K562 (cell line): ENCODE data around the gene TNIP1. TPM values are rescaled to one million over a fixed set of nuclear protein-coding genes. Genes with fewer than 3 reads are reported as not detected.

ENCODE experiments used
- ATAC-seq: fragments of 200-7000 bp; cut with Tn5 transposase; 3 replicates; pipeline ENCODE4 v1.9.1; 2020; ENCODE audit warnings: moderate library complexity
- BruUV-seq: library from RNA; stranded (reverse); fragments of 400-500 nt; replicated peaks from 2 replicates; lab custom pipeline; 2021; lab: Mats Ljungman, UMichigan
- CTCF ChIA-PET: fragments of 300-600 bp; formaldehyde crosslinking; extraction: SDS; loops from one replicate; lab custom pipeline; 2021; ENCODE audit warnings: low intra/inter-chr PET ratio; lab: Yijun Ruan, JAX
- POLR2A ChIA-PET: fragments of 300-600, 350-650 bp; sonication (Branson Sonifier 250); formaldehyde crosslinking; extraction: SDS; loops from one replicate; lab custom pipeline; 2021; ENCODE audit warnings: antibody characterized with exemption, inconsistent platforms; lab: Yijun Ruan, JAX
- DNase-seq, 4 experiments: peaks; one replicate each; pipeline versions ENCODE4 v3.0.0 to v3.0.0-alpha.2; 2011 to 2018; ENCODE audit warnings: low spot score in 3 of 4, mixed read lengths in 3 of 4; ENCODE audit errors: extremely low read depth in 1 of 4
- FAIRE-seq: peaks from 2 replicates; lab custom pipeline; 2011; peaks lifted over from hg19 to GRCh38; lab: Jason Lieb, UNC
- H2AFZ ChIP-seq: 2 replicates; pipeline ENCODE4 v1.6.0; 2011; ENCODE audit warnings: low read depth, low read length, control low read depth, inconsistent platforms
- H3K27ac ChIP-seq: fragments of 200-600 bp; 3 replicates; pipeline ENCODE4 v1.8.0; 2011; ENCODE audit warnings: low read depth, mild to moderate bottlenecking, control low read depth, inconsistent platforms, low read length, moderate library complexity, mixed read lengths; ENCODE audit errors: extremely low read depth
- H3K27me3 ChIP-seq, 2 experiments: fragments of 300-600 bp in 1 of 2; 2 replicates in 1 of 2; 3 replicates in 1 of 2; pipeline versions ENCODE4 v1.6.0 to v1.8.0; 2011; ENCODE audit warnings: inconsistent platforms in 2 of 2, low read length in 2 of 2, mild to moderate bottlenecking in 1 of 2, mixed read lengths in 1 of 2, moderate library complexity in 1 of 2; ENCODE audit not compliant: control insufficient read depth in 2 of 2, insufficient read depth in 2 of 2
- H3K36me3 ChIP-seq: fragments of 300-600 bp; 3 replicates; pipeline ENCODE4 v1.8.0; 2011; ENCODE audit warnings: mild to moderate bottlenecking, low read length, inconsistent platforms; ENCODE audit not compliant: control insufficient read depth, insufficient read depth
- H3K4me1 ChIP-seq, 2 experiments: fragments of 200-600 bp in 1 of 2; replicated peaks in 1 of 2; 2 replicates in 1 of 2; 3 replicates in 1 of 2; pipeline versions ENCODE4 v1.5.1 to v1.8.0; 2011; ENCODE audit warnings: inconsistent platforms in 2 of 2, low read length in 2 of 2, mild to moderate bottlenecking in 1 of 2, mixed read lengths in 1 of 2, moderate library complexity in 1 of 2; ENCODE audit not compliant: control insufficient read depth in 2 of 2, insufficient read depth in 2 of 2
- H3K4me2 ChIP-seq: 2 replicates; pipeline ENCODE4 v1.6.1; 2011; ENCODE audit warnings: low read length, control low read depth, inconsistent platforms, mixed read lengths; ENCODE audit not compliant: insufficient read depth
- H3K4me3 ChIP-seq: fragments of 200-600 bp; sonication (generic), shearing (Covaris generic); 2 replicates; pipeline ENCODE4 v1.5.1; 2016; ENCODE audit warnings: control low read depth, inconsistent platforms
- H3K79me2 ChIP-seq: fragments of 200-600 bp; 3 replicates; pipeline ENCODE4 v1.8.0; 2011; ENCODE audit warnings: low read length, inconsistent platforms; ENCODE audit not compliant: control insufficient read depth, insufficient read depth
- H3K9ac ChIP-seq, 2 experiments: 2 replicates each; pipeline versions ENCODE4 v1.6.0 to v1.6.1; 2011; ENCODE audit warnings: low read depth in 2 of 2, low read length in 2 of 2, control low read depth in 1 of 2, inconsistent platforms in 1 of 2, mild to moderate bottlenecking in 1 of 2, mixed read lengths in 1 of 2; ENCODE audit not compliant: insufficient read depth in 1 of 2
- H3K9me1 ChIP-seq: one replicate; pipeline ENCODE4 v1.6.0; 2011; ENCODE audit warnings: inconsistent platforms, mild to moderate bottlenecking, low read length, moderate library complexity; ENCODE audit not compliant: control insufficient read depth, insufficient read depth
- H3K9me3 ChIP-seq: replicated peaks from 2 replicates; pipeline ENCODE4 v1.5.1; 2011; ENCODE audit warnings: low read depth, low read length, inconsistent platforms; ENCODE audit not compliant: control insufficient read depth, insufficient read depth
- H4K20me1 ChIP-seq: replicated peaks from 2 replicates; pipeline ENCODE4 v1.6.1; 2011; ENCODE audit warnings: low read length, inconsistent platforms, mixed read lengths; ENCODE audit not compliant: control insufficient read depth, insufficient read depth
- HOXB6 ChIP-seq: fragments of 250-450 bp; sonication (Bioruptor Pico); IDR thresholded peaks from 2 replicates; pipeline ENCODE4 v1.5.1; 2022; ENCODE audit warnings: mild to moderate bottlenecking, borderline replicate concordance
- MEF2D ChIP-seq: conservative IDR thresholded peaks from 2 replicates; pipeline ENCODE4 v1.6.1; 2016; ENCODE audit warnings: low read depth, missing genetic modification characterization, missing compliant biosample characterization
- NR1H2 ChIP-seq: sonication (generic); formaldehyde crosslinking; IDR thresholded peaks from 2 replicates; pipeline ENCODE4 v1.4.0; 2020; ENCODE audit warnings: mild to moderate bottlenecking, missing genetic modification reagents
- RBFOX2 ChIP-seq: fragments of 200-400 bp; formaldehyde crosslinking; IDR thresholded peaks from 2 replicates; pipeline ENCODE4 v1.6.1; 2017; ENCODE audit warnings: low read depth, mild to moderate bottlenecking, low read length, moderate library complexity
- RHOXF2B ChIP-seq: fragments of 250-450 bp; sonication (Bioruptor Pico); conservative IDR thresholded peaks from 2 replicates; pipeline ENCODE4 v1.5.1; 2021
- RUNX1 ChIP-seq: sonication (generic); IDR thresholded peaks from 2 replicates; pipeline ENCODE4 v1.6.1; 2016; ENCODE audit warnings: antibody characterized with exemption, low read depth
- TEAD1 ChIP-seq, 2 experiments: fragments of 450-650 bp in 1 of 2; sonication (generic) in 1 of 2; formaldehyde crosslinking; IDR thresholded peaks; 2 replicates each; pipeline versions ENCODE4 v1.4.0 to v1.8.0; 2020 to 2022; ENCODE audit warnings: mild to moderate bottlenecking in 2 of 2, missing genetic modification reagents in 1 of 2
- ZNF584 ChIP-seq: fragments of 200-800 bp; sonication (Bioruptor generic); IDR thresholded peaks from 2 replicates; pipeline ENCODE4 v1.6.1; 2016; ENCODE audit warnings: low read depth, mild to moderate bottlenecking, missing genetic modification characterization, missing compliant biosample characterization
- ZNF668 ChIP-seq: fragments of 250-450 bp; sonication (Bioruptor Pico); IDR thresholded peaks from 2 replicates; pipeline ENCODE4 v1.8.0; 2022; ENCODE audit warnings: mild to moderate bottlenecking, inconsistent platforms
- whole genome bisulfite sequencing: fragments of 100-300 bp; shearing (Covaris generic); methylation state at CpG from one replicate; pipeline ENCODE4 v1.1.6; 2016; ENCODE audit warnings: low coverage, mixed read lengths; ENCODE audit not compliant: insufficient coverage; ENCODE audit errors: missing lambda C conversion rate; 5-methylcytosine and 5-hydroxymethylcytosine counted together
- in situ Hi-C: fragments of 300-500 bp; cut with MboI; formaldehyde crosslinking; loops from 4 replicates; pipeline ENCODE4 v1.15.0; 2018; ENCODE audit warnings: inconsistent platforms, mixed read lengths
- intact Hi-C: fragments of 100-400 bp; cut with micrococcal nuclease; formaldehyde crosslinking; loops from 2 replicates; pipeline ENCODE4 v1.14.2; 2022
- polyA plus RNA-seq, 8 experiments: library from polyadenylated mRNA; depleted of rRNA in 4 of 8; stranded (reverse) in 5 of 8; unstranded in 3 of 8; fragments of >200 nt; fragmentation: Nextera tagmentation in 2 of 8; fragmentation: Illumina TruSeq in 1 of 8; extraction: Ambion mirVana in 2 of 8; extraction: Trizol in 1 of 8; gene quantifications; 2 replicates each; pipeline versions ENCODE4 v1.2.1 to v1.2.3, GENCODE V29; 2011 to 2014; ENCODE audit warnings: inconsistent platforms in 1 of 8, missing spikeins in 1 of 8
- total RNA-seq, 7 experiments: library from RNA; depleted of rRNA in 6 of 7; stranded (reverse); fragments of >200 nt in 6 of 7; fragmentation: Illumina TruSeq in 2 of 7; extraction: Trizol in 2 of 7; gene quantifications; 2 replicates each; pipeline versions ENCODE4 v1.2.1 to v1.2.3, GENCODE V29; 2011 to 2021; ENCODE audit warnings: low replicate concordance in 1 of 7
- TF ChIP-seq, protein P1 (sequence below): fragments of 250-450 bp; sonication (Bioruptor Pico); IDR thresholded peaks from 2 replicates; pipeline ENCODE4 v1.5.0; 2022; ENCODE audit warnings: mild to moderate bottlenecking
- TF ChIP-seq, protein P2 (sequence below): sonication (generic); formaldehyde crosslinking; IDR thresholded peaks from 2 replicates; pipeline ENCODE4 v1.4.0; 2020; ENCODE audit warnings: mild to moderate bottlenecking, missing genetic modification reagents

Gene TNIP1
- total and polyA plus RNA-seq, 9 of the 15 experiments (the other 6 are each of a cell fraction or from before 2014, with no cell fraction given): 0.46 to 41.0 (median 24.6) TPM

GRCh38 chr5:151054709-151055108 lies 26.1 kb downstream of the TNIP1 start:
- intact Hi-C loops: loop anchor here (5.0 kb wide), 1 partner anchor 263 kb away; no protein-coding TSS in a partner anchor
- no TSS peak for BruUV-seq
- H3K9me3 ChIP-seq: no peaks in the 10 kb centered on the region

More at GRCh38 chr5:151054709-151055108, 26.1 kb downstream of the TNIP1 start:
- in situ Hi-C loops: loop anchor here (5.0 kb wide), 1 partner anchor 63 kb away; no protein-coding TSS in a partner anchor
- no peak for ATAC-seq
- peaks cover 0 to 4% of the 10 kb centered on the region in 2 experiments; a peak in 1 of 5 replicates for H3K4me1 ChIP-seq
- H4K20me1 ChIP-seq: no peaks in the 10 kb centered on the region
- TF ChIP-seq, protein P1, sequence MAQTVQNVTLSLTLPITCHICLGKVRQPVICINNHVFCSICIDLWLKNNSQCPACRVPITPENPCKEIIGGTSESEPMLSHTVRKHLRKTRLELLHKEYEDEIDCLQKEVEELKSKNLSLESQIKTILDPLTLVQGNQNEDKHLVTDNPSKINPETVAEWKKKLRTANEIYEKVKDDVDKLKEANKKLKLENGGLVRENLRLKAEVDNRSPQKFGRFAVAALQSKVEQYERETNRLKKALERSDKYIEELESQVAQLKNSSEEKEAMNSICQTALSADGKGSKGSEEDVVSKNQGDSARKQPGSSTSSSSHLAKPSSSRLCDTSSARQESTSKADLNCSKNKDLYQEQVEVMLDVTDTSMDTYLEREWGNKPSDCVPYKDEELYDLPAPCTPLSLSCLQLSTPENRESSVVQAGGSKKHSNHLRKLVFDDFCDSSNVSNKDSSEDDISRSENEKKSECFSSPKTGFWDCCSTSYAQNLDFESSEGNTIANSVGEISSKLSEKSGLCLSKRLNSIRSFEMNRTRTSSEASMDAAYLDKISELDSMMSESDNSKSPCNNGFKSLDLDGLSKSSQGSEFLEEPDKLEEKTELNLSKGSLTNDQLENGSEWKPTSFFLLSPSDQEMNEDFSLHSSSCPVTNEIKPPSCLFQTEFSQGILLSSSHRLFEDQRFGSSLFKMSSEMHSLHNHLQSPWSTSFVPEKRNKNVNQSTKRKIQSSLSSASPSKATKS (CRISPR knock-in tag): no peak
- no peak for TF ChIP-seq NR1H2 (CRISPR knock-in tag)
- no peak for TF ChIP-seq ZNF584
- no peak for TF ChIP-seq RUNX1
- TF ChIP-seq RHOXF2B (CRISPR knock-in tag): no peak
- no peak for TF ChIP-seq HOXB6 (CRISPR knock-in tag)
- TF ChIP-seq TEAD1 (CRISPR knock-in tag; IDR thresholded peaks at IDR 0.05): no peak
- no peak for TF ChIP-seq MEF2D
- TF ChIP-seq, protein P2, sequence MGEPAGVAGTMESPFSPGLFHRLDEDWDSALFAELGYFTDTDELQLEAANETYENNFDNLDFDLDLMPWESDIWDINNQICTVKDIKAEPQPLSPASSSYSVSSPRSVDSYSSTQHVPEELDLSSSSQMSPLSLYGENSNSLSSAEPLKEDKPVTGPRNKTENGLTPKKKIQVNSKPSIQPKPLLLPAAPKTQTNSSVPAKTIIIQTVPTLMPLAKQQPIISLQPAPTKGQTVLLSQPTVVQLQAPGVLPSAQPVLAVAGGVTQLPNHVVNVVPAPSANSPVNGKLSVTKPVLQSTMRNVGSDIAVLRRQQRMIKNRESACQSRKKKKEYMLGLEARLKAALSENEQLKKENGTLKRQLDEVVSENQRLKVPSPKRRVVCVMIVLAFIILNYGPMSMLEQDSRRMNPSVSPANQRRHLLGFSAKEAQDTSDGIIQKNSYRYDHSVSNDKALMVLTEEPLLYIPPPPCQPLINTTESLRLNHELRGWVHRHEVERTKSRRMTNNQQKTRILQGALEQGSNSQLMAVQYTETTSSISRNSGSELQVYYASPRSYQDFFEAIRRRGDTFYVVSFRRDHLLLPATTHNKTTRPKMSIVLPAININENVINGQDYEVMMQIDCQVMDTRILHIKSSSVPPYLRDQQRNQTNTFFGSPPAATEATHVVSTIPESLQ (CRISPR knock-in tag): no peak
- no peak for TF ChIP-seq ZNF668 (CRISPR knock-in tag)
- no peak for TF ChIP-seq RBFOX2
- peaks cover 4% of the 10 kb centered on the region for H3K9me1 ChIP-seq
- no peak for DNase-seq
- no peak overlapping the region for H2AFZ ChIP-seq
- WGBS: 67% methylated on average over 3 of the region's 3 CpGs
- peaks cover 41% of the 10 kb centered on the region for H3K36me3 ChIP-seq
- FAIRE-seq: no peak
- no peak overlapping the region for H3K27ac ChIP-seq
- H3K27me3 ChIP-seq: no peaks in the 10 kb centered on the region
- no peaks in the 10 kb centered on the region for H3K79me2 ChIP-seq
- H3K9ac ChIP-seq: no peak overlapping the region
- POLR2A ChIA-PET: interaction anchor here (0.6 to 1.3 kb wide), 3 partner anchors 9 to 525 kb away, joined by 3 read pairs; no protein-coding TSS in a partner anchor
- no peak overlapping the region for H3K4me3 ChIP-seq
- no peak overlapping the region for H3K4me2 ChIP-seq
- CTCF ChIA-PET: no interaction called here
